ENCODE results near the gene MARCO. TPM values are rescaled to one million over a fixed set of nuclear protein-coding genes. Genes with fewer than 3 reads are reported as not detected.

MARCO gene
- total and polyA plus RNA-seq, 2 donors = 0.42 to 21.7 TPM

DNA sequence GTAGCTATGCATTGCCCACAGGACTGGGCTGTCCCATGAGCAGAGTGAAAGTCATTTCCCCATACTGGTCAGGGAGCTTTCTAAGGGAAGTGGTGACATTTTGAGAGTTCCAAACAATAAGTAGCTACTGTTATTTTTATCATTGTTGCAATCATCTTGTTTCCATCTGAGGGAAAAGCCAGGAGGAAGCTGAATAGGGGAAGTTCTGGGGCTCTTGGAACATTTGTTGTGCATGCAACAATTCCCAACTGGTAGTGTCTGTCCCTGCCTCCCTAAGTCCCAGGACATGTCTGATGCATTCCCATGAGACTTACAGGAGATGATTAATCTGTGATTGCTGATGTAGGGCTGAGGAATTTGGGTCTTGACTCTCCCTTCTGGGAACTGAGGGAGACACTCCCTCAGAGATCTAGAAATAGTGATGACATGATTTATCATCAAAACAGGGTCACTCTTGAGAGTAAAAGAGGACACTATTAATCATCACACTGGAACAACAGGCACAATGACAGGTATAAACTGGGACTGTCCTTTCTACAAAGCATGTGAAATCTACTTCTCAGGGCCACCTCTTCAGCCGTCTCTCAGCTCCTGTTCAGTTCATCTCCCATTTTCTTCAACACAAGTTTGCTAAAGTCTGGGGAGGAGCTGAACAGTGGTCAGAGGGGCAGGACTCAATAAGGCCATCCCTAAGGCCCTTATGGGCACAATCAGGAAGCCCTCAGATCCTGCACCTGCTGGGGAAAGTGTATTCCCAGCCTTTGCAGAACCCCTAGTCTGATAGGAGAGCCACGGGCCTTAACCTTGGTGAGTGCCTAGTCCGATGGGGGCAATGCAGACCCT lies 28.0 kb upstream of the MARCO start:
- no peak for DNase-seq (ENCODE audit: extremely low spot score)
- no peaks in the 10 kb centered on the region for H3K36me3 ChIP-seq (ENCODE audit: insufficient read depth)
- WGBS = 75% methylated on average over 3 of the region's 3 CpGs
- no peak overlapping the region for H3K4me3 ChIP-seq (ENCODE audit: low read depth, low read length)
- no peak overlapping the region for H3K27ac ChIP-seq (ENCODE audit: low read depth)
- no peaks in the 10 kb centered on the region for H3K4me1 ChIP-seq (ENCODE audit: insufficient read depth)

DNA sequence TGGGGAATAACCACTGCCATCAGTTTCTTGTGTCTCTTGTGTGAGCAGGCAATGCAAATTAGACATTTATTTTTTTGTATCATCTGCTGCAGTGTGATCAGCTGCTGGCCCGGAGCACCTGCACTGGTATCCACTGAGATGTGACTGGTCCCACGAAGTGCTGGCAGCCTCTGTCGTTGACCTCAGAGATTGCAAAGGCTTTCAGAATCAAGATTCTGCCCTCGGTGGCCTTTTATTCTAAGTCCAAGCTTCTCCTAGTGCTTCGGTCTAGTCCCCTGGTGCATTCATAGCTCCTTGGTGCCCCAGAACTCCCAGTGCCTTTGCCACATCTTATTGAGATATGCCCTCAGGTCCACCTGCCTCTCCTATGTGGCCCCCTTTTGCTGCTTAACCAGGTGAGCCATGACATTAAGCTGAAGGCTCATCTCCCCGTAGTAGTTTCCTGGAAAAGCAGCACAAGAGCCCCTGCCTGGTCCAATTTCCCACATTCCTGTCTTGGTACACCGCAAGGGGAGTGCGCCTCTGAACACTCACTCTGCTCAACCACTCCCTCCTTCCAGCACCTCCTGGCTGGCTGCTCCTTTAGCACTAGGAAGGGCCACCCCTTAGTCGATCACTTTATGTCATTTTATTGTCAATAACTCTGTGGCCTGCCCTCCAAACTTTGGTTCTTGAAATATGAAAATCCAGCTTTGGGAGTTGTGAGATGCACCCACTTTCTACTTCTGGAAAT lies 27.1 kb upstream of the MARCO start:
- Histone ChIP-seq H3K4me3 (ENCODE audit: low read depth, low read length) (no peak overlapping the region), H3K27ac (ENCODE audit: low read depth) (no peak overlapping the region), H3K4me1 (ENCODE audit: insufficient read depth) (no peaks in the 10 kb centered on the region), H3K36me3 (ENCODE audit: insufficient read depth) (no peaks in the 10 kb centered on the region)
- 71% methylated on average over 9 of the region's 9 CpGs for WGBS
- DNase-seq (ENCODE audit: extremely low spot score) = no peak

DNA sequence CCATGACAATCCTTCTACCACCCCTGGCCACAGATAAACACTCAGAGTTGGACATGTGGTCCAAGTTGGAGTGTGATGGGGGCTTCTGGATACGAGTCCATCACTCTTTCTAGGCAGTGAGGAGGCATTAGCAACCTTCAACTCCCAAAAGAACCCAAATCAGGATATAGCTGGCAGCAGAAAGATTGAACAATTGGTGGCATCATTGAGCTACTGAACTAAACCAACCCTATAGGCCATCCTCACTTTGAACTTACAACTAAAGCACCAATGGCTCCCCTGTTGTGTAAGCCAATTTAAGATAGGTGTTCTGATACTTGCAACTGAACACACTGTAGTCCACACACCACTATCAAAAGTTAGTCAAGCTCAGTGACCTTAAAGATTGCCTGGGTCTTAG lies 24.0 kb upstream of the MARCO start:
- H3K36me3 ChIP-seq (ENCODE audit: insufficient read depth) = no peaks in the 10 kb centered on the region
- H3K4me3 ChIP-seq (ENCODE audit: low read depth, low read length) = no peak overlapping the region
- no peaks in the 10 kb centered on the region for H3K4me1 ChIP-seq (ENCODE audit: insufficient read depth)
- WGBS = 47% methylated on average over 1 of the region's 1 CpG
- no peak for DNase-seq (ENCODE audit: extremely low spot score)
- H3K27ac ChIP-seq (ENCODE audit: low read depth) = no peak overlapping the region

DNA sequence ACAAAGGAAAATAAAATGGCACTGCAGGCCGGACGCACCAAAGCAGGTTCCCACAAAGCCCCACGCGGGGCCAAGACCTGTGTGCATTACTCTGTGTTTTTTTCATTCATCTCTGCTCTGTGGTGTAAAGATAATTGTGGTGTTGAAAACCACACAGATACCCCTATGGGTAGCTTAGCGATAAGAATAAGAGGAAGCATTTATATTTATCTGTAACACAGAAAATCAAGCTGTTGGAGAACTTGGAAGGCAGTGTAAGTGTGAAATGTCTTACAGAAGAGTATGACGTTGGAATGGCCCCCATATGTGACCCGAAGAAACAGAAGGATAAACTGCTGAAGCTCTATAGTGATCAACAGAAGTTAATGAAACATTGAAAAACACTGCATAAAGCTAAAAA lies 20.3 kb upstream of the MARCO start:
- H3K36me3 ChIP-seq (ENCODE audit: insufficient read depth) = no peaks in the 10 kb centered on the region
- no peak overlapping the region for H3K27ac ChIP-seq (ENCODE audit: low read depth)
- DNase-seq (ENCODE audit: extremely low spot score) = no peak
- WGBS = 71% methylated on average over 7 of the region's 7 CpGs
- H3K4me1 ChIP-seq (ENCODE audit: insufficient read depth) = no peaks in the 10 kb centered on the region
- no peak overlapping the region for H3K4me3 ChIP-seq (ENCODE audit: low read depth, low read length)

DNA sequence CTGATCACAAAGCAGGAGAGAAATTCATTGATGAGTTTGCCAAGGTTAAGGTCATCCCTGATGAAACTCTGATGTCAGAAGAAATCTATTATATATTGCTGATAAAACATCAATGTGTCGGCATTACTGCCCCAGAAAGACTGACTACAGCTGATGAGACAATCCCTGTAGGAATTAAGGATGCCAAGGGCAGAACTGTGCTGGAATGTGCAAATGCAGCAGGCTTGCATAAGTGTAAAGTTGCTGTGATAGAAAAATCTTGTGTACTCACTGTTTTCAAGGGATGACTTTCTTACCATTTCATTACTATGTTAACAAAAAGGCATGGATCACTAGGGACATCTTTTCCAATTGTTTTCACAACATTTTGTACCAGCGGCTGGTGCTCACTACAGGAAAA lies 19.7 kb upstream of the MARCO start:
- H3K4me3 ChIP-seq (ENCODE audit: low read depth, low read length) = no peak overlapping the region
- H3K27ac ChIP-seq (ENCODE audit: low read depth) = no peak overlapping the region
- no peaks in the 10 kb centered on the region for H3K4me1 ChIP-seq (ENCODE audit: insufficient read depth)
- H3K36me3 ChIP-seq (ENCODE audit: insufficient read depth) = no peaks in the 10 kb centered on the region
- DNase-seq (ENCODE audit: extremely low spot score) = no peak
- 84% methylated on average over 2 of the region's 2 CpGs for WGBS

DNA sequence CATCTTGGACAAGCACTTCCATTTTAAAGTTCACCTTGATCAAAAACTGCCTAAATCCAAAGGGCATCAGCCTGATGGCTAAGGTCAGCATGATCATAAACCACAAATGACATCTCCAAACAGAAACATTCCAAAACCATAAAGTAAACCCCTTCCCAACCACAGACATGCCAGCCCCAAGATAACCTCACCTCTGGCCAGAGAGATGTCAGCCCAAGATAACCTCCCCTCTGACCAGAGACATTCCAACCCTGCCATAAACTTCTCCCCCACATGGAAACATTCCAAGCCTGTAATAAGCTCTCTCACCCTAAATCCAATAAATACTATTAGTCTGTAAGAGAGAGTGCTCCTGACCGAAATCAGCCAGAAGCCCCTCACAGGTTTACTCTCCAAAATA lies 18.6 kb upstream of the MARCO start:
- 36% methylated on average over 1 of the region's 1 CpG for WGBS
- Histone ChIP-seq H3K4me1 (ENCODE audit: insufficient read depth) (no peaks in the 10 kb centered on the region), H3K36me3 (ENCODE audit: insufficient read depth) (no peaks in the 10 kb centered on the region), H3K4me3 (ENCODE audit: low read depth, low read length) (no peak overlapping the region), H3K27ac (ENCODE audit: low read depth) (no peak overlapping the region)
- DNase-seq (ENCODE audit: extremely low spot score) = no peak

DNA sequence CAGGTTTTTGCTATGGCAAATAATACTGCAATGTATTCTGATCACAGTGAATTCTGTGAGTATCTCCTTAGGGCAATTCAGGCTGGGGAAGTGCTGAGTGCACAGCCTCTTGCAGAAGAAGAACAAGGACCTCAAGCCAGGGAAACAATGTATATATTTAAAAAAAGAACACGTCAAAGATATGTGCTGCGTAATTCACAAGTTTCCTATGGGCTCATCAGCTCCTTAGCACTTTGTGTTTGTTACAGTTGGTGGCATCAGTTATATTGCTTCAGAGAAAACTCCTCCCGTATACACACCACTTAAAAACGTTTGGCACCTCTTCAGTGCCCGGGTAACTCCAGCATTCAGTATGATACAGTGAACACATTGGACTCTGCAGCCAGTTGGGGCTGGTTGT lies 16.5 kb upstream of the MARCO start:
- no peaks in the 10 kb centered on the region for H3K36me3 ChIP-seq (ENCODE audit: insufficient read depth)
- WGBS = 74% methylated on average over 5 of the region's 5 CpGs
- H3K4me3 ChIP-seq (ENCODE audit: low read depth, low read length) = no peak overlapping the region
- no peak overlapping the region for H3K27ac ChIP-seq (ENCODE audit: low read depth)
- DNase-seq (ENCODE audit: extremely low spot score) = no peak
- H3K4me1 ChIP-seq (ENCODE audit: insufficient read depth) = no peaks in the 10 kb centered on the region

DNA sequence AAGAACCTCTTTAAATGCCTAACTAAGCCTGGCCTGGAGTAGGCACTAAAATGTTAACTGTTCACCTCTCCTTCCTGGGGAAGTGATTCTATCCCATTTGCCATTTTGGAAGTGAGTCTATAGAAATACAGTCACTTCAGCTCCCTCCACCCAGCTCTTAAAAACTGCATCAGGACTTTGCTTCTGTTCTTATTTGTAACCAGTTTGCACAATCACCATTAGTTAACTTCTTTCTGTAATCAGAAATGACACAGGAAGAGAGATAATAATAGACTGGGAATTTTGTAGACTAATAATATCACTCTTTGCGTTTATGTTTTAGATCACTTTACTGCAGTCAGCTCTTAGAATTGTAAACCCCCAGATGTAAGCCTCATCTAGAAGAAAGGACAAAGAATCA lies 16.0 kb upstream of the MARCO start:
- no peaks in the 10 kb centered on the region for H3K4me1 ChIP-seq (ENCODE audit: insufficient read depth)
- 57% methylated on average over 1 of the region's 1 CpG for WGBS
- no peak for DNase-seq (ENCODE audit: extremely low spot score)
- no peaks in the 10 kb centered on the region for H3K36me3 ChIP-seq (ENCODE audit: insufficient read depth)
- no peak overlapping the region for H3K27ac ChIP-seq (ENCODE audit: low read depth)
- H3K4me3 ChIP-seq (ENCODE audit: low read depth, low read length) = no peak overlapping the region

DNA sequence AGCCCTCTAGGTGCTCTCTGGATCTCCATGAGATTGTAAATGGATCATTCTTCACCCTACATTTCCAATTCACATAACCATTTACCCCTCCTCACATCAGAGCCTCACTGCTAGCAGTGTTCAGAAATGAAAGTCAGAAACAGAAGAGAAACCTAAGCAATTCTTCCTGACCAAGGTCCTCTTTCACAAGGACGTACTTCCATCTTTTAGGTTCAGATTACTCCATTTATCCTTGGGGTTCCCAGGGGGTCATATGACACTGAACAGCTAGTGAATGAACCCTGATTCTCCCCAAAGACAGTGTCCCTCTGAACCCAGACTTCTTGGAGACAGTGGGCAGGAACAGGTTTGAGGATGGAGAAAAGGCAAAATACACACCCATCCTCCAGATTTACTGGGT lies 12.9 kb upstream of the MARCO start:
- Histone ChIP-seq H3K4me1 (ENCODE audit: insufficient read depth) (no peaks in the 10 kb centered on the region), H3K36me3 (ENCODE audit: insufficient read depth) (no peaks in the 10 kb centered on the region), H3K27ac (ENCODE audit: low read depth) (no peak overlapping the region), H3K4me3 (ENCODE audit: low read depth, low read length) (no peak overlapping the region)
- DNase-seq (ENCODE audit: extremely low spot score) = no peak
- WGBS = 79% methylated on average over 1 of the region's 1 CpG

DNA sequence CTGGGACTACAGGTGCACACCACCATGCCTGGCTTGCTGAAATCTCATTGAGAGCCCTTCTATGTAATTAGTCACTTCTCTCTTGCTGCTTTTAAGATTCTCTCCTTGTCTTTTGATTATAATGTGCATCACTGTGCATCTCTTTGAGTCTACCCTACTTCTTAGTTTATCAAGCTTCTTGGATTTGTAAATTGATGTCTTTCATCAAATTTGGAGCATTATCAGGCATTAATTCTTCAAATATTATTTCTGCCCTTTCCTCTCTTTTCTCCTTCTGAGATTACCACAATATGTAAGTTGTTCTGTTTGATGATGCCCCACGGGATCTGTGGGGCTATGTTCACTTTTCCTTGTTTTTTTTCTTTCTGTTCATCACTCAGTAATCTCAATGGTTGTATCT lies 9.0 kb upstream of the MARCO start:
- WGBS = 36% methylated on average over 1 of the region's 1 CpG

DNA sequence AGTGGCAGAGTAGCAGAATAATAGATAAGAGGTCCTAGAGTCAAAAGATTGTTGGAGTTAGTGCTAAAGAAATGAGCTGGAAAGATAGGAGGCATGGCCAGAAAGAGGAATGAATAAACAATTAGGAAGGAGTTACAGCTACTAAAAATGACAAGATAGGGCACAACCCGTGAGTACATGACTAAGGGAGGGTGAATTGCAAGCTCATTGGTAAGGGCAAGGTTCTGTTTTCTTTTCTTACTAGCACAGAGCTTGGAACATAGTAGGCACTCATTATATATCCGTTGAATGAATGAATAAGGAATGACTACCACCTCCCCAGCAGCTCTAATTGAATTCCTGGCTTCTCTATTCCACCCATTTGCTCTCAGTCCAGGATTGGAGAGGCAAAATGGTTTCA lies 5.7 kb upstream of the MARCO start:
- WGBS = 36% methylated on average over 2 of the region's 2 CpGs
- no peaks in the 10 kb centered on the region for H3K36me3 ChIP-seq (ENCODE audit: insufficient read depth)
- H3K4me1 ChIP-seq (ENCODE audit: insufficient read depth) = no peaks in the 10 kb centered on the region
- DNase-seq (ENCODE audit: extremely low spot score) = no peak
- H3K27ac ChIP-seq (ENCODE audit: low read depth) = no peak overlapping the region
- H3K4me3 ChIP-seq (ENCODE audit: low read depth, low read length) = no peak overlapping the region

More for the DNA sequence above, 9.0 kb upstream of the MARCO start:
- Histone ChIP-seq H3K36me3 (ENCODE audit: insufficient read depth) (no peaks in the 10 kb centered on the region), H3K27ac (ENCODE audit: low read depth) (no peak overlapping the region), H3K4me3 (ENCODE audit: low read depth, low read length) (no peak overlapping the region), H3K4me1 (ENCODE audit: insufficient read depth) (no peaks in the 10 kb centered on the region)
- no peak for DNase-seq (ENCODE audit: extremely low spot score)

DNA sequence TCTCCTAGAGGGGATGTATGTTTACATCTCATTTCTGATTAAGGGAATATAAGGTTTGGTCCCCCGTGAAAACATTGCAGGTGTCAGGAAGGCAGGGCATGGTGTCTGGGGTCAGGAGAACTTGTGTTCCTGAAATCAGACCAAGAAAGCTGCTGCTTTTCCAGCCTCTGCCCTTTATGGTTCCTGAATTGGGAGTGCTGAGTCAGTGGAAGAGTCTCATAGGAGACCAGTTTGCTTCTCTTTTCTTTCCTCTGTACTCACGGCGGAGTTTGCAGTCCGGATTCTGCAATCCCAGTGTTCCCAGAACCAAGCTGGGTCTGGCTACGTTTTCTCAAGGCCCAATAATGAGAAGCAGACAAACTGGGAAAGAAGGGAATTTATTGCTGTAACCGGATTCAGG lies 5.1 kb upstream of the MARCO start:
- H3K36me3 ChIP-seq (ENCODE audit: insufficient read depth) = no peaks in the 10 kb centered on the region
- WGBS = 62% methylated on average over 6 of the region's 6 CpGs
- no peaks in the 10 kb centered on the region for H3K4me1 ChIP-seq (ENCODE audit: insufficient read depth)
- no peak overlapping the region for H3K27ac ChIP-seq (ENCODE audit: low read depth)
- no peak for DNase-seq (ENCODE audit: extremely low spot score)
- H3K4me3 ChIP-seq (ENCODE audit: low read depth, low read length) = no peak overlapping the region

DNA sequence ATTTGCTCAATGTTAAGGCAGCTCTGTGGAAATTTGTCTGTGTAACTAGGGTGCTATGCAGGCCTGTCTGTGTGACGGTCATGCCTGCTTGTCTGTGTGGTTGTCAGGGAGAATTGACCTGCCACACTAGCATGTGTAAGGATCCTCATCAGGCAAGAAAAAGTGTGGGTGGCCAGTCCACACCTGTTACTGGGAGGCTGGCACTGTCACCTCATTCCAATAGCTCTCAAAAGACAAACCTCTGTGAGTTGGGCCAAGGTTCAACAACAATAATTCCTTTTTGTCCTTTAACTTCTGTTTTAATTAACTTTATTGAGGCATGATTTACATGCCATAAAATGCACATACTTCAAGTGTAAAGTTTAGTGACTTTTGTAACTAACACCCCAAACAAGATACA lies 4.2 kb upstream of the MARCO start:
- WGBS = 71% methylated on average over 1 of the region's 1 CpG
- no peak overlapping the region for H3K4me3 ChIP-seq (ENCODE audit: low read depth, low read length)
- no peak overlapping the region for H3K27ac ChIP-seq (ENCODE audit: low read depth)
- H3K36me3 ChIP-seq (ENCODE audit: insufficient read depth) = no peaks in the 10 kb centered on the region
- no peaks in the 10 kb centered on the region for H3K4me1 ChIP-seq (ENCODE audit: insufficient read depth)
- DNase-seq (ENCODE audit: extremely low spot score) = no peak

DNA sequence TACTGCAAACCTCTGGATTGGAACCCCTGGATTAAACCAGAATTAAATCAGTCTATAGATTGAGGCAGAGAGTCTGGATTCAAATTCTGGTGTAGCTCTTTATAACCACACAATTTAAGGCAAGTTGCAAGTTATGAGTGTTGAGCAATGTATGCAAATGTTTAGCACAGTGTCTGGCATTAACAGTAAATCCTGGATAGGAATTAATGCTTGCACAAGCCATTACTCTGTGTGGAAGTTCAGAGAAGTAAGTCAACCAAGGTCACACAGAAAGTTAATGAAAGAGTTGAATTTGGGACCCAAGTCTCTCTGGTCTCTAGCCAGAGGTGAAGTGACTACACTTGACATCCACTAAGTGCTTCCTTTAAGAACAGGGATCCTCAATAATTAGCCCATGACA lies 2.0 kb upstream of the MARCO start:
- Histone ChIP-seq H3K36me3 (ENCODE audit: insufficient read depth) (no peaks in the 10 kb centered on the region), H3K27ac (ENCODE audit: low read depth) (no peak overlapping the region), H3K4me1 (ENCODE audit: insufficient read depth) (no peaks in the 10 kb centered on the region), H3K4me3 (ENCODE audit: low read depth, low read length) (no peak overlapping the region)
- DNase-seq (ENCODE audit: extremely low spot score) = no peak
